ENCODE results near the gene JAM3.
"Not testable (repeated sequence)": the region's sequence is repeated elsewhere in the genome, so short reads cannot be mapped to it uniquely, and the experiment has no call there.

DNA sequence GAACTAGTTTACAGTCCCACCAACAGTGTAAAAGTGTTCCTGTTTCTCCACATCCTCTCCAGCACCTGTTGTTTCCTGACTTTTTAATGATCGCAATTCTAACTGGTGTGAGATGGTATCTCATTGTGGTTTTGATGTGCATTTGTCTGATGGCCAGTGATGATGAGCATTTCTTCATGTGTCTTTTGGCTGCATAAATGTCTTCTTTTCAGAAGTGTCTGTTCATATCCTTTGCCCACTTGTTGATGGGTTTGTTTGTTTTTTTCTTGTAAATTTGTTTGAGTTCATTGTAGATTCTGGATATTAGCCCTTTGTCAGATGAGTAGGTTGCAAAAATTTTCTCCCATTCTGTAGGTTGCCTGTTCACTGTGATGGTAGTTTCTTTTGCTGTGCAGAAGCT lies 44.9 kb downstream of the JAM3 start:
- TF ChIP-seq, protein P1, sequence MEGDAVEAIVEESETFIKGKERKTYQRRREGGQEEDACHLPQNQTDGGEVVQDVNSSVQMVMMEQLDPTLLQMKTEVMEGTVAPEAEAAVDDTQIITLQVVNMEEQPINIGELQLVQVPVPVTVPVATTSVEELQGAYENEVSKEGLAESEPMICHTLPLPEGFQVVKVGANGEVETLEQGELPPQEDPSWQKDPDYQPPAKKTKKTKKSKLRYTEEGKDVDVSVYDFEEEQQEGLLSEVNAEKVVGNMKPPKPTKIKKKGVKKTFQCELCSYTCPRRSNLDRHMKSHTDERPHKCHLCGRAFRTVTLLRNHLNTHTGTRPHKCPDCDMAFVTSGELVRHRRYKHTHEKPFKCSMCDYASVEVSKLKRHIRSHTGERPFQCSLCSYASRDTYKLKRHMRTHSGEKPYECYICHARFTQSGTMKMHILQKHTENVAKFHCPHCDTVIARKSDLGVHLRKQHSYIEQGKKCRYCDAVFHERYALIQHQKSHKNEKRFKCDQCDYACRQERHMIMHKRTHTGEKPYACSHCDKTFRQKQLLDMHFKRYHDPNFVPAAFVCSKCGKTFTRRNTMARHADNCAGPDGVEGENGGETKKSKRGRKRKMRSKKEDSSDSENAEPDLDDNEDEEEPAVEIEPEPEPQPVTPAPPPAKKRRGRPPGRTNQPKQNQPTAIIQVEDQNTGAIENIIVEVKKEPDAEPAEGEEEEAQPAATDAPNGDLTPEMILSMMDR (IDR thresholded peaks at IDR 0.05) = not testable (repeated sequence)
- TF ChIP-seq EZH2 (IDR thresholded peaks at IDR 0.05) = not testable (repeated sequence)
